Measurements from ENCODE around the gene CLASP1.
"Not testable (repeated sequence)": the region's sequence is repeated elsewhere in the genome, so short reads cannot be mapped to it uniquely, and the experiment has no call there.

Gene CLASP1

GRCh38 chr2:121375621-121376159 is 273.6 kb downstream of the CLASP1 start:
- no peak for TF ChIP-seq CTCF (IDR thresholded peaks at IDR 0.05; ENCODE audit: control insufficient read depth, extremely low read depth, insufficient read depth)
- no peak for DNase-seq (ENCODE audit: low read depth)
- no peak overlapping the region for H3K4me3 ChIP-seq (ENCODE audit: low read depth, low read length)

GRCh38 chr2:121374412-121375075 is 274.7 kb downstream of the CLASP1 start:
- H3K4me3 ChIP-seq (ENCODE audit: low read depth, low read length); DNase-seq (ENCODE audit: low read depth): not testable (repeated sequence)

DNA sequence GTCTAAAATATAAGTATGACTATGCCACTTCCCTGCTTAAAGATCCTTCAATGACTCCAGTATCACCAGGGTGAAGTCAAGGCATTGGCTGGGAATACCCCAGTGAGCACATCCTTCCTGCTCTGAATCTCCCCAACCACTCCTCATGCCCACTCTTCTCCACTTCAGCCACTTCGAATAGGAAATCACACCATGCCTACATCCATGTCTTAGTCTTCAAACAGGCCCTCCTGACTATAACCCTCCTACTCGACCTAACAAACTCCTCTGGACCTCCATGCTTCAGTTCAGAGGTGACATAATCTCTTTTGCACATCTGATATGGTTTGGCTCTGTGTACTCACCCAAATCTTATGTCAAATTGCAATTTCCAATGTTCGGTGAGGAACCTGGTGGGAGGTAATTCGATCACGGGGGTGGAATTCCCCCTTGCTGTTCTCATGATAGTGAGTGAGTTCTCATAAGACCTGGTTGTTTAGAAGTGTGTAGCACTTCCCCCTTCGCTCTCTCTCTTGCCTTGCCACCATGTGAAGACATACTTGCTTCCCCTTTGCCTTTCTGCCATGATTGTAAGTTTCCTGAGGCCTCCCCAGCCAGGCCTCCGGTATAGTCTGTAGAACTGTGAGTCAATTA is 276.4 kb downstream of the CLASP1 start:
- no peak overlapping the region for H3K4me3 ChIP-seq (ENCODE audit: low read depth, low read length)
- DNase-seq (ENCODE audit: low read depth) = no peak
- TF ChIP-seq CTCF (IDR thresholded peaks at IDR 0.05; ENCODE audit: control insufficient read depth, extremely low read depth, insufficient read depth) = no peak

DNA sequence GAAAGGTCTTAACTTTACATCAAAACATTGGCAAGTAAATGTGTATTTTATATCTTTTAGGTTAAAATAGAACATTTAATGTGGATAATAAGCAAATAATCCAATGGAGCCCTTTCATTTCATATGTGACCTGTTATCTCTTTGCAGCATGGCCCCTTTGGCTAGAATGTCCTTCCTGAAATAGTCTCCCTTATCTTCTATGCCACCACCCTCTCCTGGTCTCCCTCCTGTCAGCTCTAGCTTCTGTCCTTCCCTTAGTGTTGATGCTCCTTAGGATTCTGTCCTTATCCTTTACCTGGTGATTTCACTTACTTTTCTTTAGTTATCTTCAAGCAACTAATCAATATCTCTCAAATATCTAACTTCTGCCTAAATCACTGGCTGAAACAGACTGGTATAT is 277.2 kb downstream of the CLASP1 start:
- DNase-seq (ENCODE audit: low read depth) = no peak
- TF ChIP-seq CTCF (IDR thresholded peaks at IDR 0.05; ENCODE audit: control insufficient read depth, extremely low read depth, insufficient read depth) = no peak

DNA sequence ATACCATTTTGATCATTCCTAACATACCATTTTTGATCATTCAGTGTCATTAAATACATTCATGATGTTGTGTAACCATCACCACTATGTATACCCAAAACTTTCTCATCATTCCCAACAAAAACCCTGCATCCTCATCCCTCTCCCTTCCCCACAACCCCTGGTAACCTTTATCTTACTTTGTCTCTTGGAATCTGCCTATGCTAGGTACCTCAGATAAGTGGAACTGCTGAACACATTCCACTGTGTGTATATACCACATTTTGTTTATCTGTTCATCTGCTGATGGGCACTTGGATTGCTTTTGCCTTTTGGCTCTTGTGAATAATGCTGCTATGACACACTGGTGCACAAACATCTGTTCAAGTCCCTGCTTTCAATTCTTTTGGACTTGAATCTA is 280.4 kb downstream of the CLASP1 start:
- no peak for TF ChIP-seq CTCF (IDR thresholded peaks at IDR 0.05; ENCODE audit: control insufficient read depth, extremely low read depth, insufficient read depth)
- H3K4me3 ChIP-seq (ENCODE audit: low read depth, low read length) = no peak overlapping the region
- no peak for DNase-seq (ENCODE audit: low read depth)

More for the DNA sequence above, 277.2 kb downstream of the CLASP1 start:
- no peak overlapping the region for H3K4me3 ChIP-seq (ENCODE audit: low read depth, low read length)

GRCh38 chr2:121368155-121368554 is 281.1 kb downstream of the CLASP1 start:
- TF ChIP-seq CTCF (IDR thresholded peaks at IDR 0.05; ENCODE audit: control insufficient read depth, extremely low read depth, insufficient read depth) = no peak
- no peak for DNase-seq (ENCODE audit: low read depth)

GRCh38 chr2:121367246-121367900 is 281.9 kb downstream of the CLASP1 start:
- no peak overlapping the region for H3K4me3 ChIP-seq (ENCODE audit: low read depth, low read length)
- TF ChIP-seq CTCF (IDR thresholded peaks at IDR 0.05; ENCODE audit: control insufficient read depth, extremely low read depth, insufficient read depth) = no peak
- no peak for DNase-seq (ENCODE audit: low read depth)

More at GRCh38 chr2:121368155-121368554, 281.1 kb downstream of the CLASP1 start:
- H3K4me3 ChIP-seq (ENCODE audit: low read depth, low read length) = no peak overlapping the region

All from LNCaP clone FGC (cell line).